HG03521 (cell line): ENCODE measurements around the gene GOLGA6C.
"Not testable (repeated sequence)": the region's sequence is repeated elsewhere in the genome, so short reads cannot be mapped to it uniquely, and the experiment has no call there.

ENCODE experiments used
- ATAC-seq: cut with Tn5 transposase; IDR thresholded peaks from one replicate; pipeline ENCODE4 v1.9.1; 2021; ENCODE audit warnings: mild to moderate bottlenecking, moderate library complexity; ENCODE audit not compliant: unreplicated experiment

Gene GOLGA6C

GRCh38 chr15:75314552-75315290 is 56.6 kb downstream of the GOLGA6C start:
- no peak for ATAC-seq

- not testable (repeated sequence) for ATAC-seq
These were observed 61.2 kb downstream of the GOLGA6C start for GRCh38 chr15:75319231-75319897.
